GM11168 (cell line): ENCODE results near the gene LIMA1.
"Not testable (repeated sequence)": the region's sequence is repeated elsewhere in the genome, so short reads cannot be mapped to it uniquely, and the experiment has no call there.

ENCODE experiments used
- in situ Hi-C: fragments of 300-500 bp; cut with MboI; formaldehyde crosslinking; loops from one replicate; pipeline ENCODE4 v1.12.0; 2022; ENCODE audit warnings: low sequenced_read_pairs; ENCODE audit not compliant: unreplicated experiment

Gene LIMA1

GRCh38 chr12:50156641-50157040, 126.7 kb downstream of the LIMA1 start:
- in situ Hi-C loops = no loop called here

GRCh38 chr12:50154947-50155346, 128.4 kb downstream of the LIMA1 start:
- in situ Hi-C loops = not testable (repeated sequence)

GRCh38 chr12:50151047-50151687, 132.2 kb downstream of the LIMA1 start:
- in situ Hi-C loops = no loop called here

- in situ Hi-C loops = no loop called here
Measured at GRCh38 chr12:50149311-50149710, 134.0 kb downstream of the LIMA1 start.

GRCh38 chr12:50148011-50148410, 135.3 kb downstream of the LIMA1 start:
- in situ Hi-C loops = not testable (repeated sequence)

- in situ Hi-C loops = no loop called here
Measured at GRCh38 chr12:50147281-50147680, 136.0 kb downstream of the LIMA1 start.

GRCh38 chr12:50145439-50145838, 137.9 kb downstream of the LIMA1 start:
- in situ Hi-C loops = no loop called here

GRCh38 chr12:50142993-50143392, 140.3 kb downstream of the LIMA1 start:
- in situ Hi-C loops = no loop called here

- in situ Hi-C loops = no loop called here
Measured at GRCh38 chr12:50132505-50133135, 150.7 kb downstream of the LIMA1 start.

- in situ Hi-C loops = no loop called here
Measured at GRCh38 chr12:50129290-50129689, 154.0 kb downstream of the LIMA1 start.

GRCh38 chr12:50127546-50127945, 155.8 kb downstream of the LIMA1 start:
- in situ Hi-C loops = no loop called here
